HG03457 (cell line): ENCODE measurements around the gene SLITRK1.

ENCODE experiments used
- ATAC-seq: cut with Tn5 transposase; IDR thresholded peaks from one replicate; pipeline ENCODE4 v1.9.1; 2021; ENCODE audit warnings: moderate number of reproducible peaks; ENCODE audit not compliant: unreplicated experiment

The SLITRK1 gene

GRCh38 chr13:83881917-83882605 lies at the start of gene SLITRK1:
Gene SLITRK1 (minus strand): TSS chr13:83882474. CDS start chr13:83881507, 967 bp downstream.
- ATAC-seq, result no peak

GRCh38 chr13:83929157-83929556 lies 46.9 kb upstream of the SLITRK1 start:
- ATAC-seq, result no peak

- no peak for ATAC-seq
These were observed 37.5 kb upstream of the SLITRK1 start for GRCh38 chr13:83919775-83920174.

- ATAC-seq, result no peak
These were observed 32.1 kb upstream of the SLITRK1 start for GRCh38 chr13:83914368-83914767.

- no peak for ATAC-seq
These were observed 25.1 kb upstream of the SLITRK1 start for GRCh38 chr13:83907196-83907989.

GRCh38 chr13:83906240-83906820 lies 24.1 kb upstream of the SLITRK1 start:
- no peak for ATAC-seq

GRCh38 chr13:83905641-83906040 lies 23.4 kb upstream of the SLITRK1 start:
- no peak for ATAC-seq

- ATAC-seq, result no peak
These were observed 13.8 kb upstream of the SLITRK1 start for GRCh38 chr13:83895994-83896580.

GRCh38 chr13:83890358-83890757 lies 8.1 kb upstream of the SLITRK1 start:
- no peak for ATAC-seq

- ATAC-seq, result no peak
These were observed 1.9 kb upstream of the SLITRK1 start for GRCh38 chr13:83884141-83884540.

- ATAC-seq, result no peak
These were observed 818 bp upstream of the SLITRK1 start for GRCh38 chr13:83883061-83883523.

- ATAC-seq, result no peak
These were observed 309 bp upstream of the SLITRK1 start for GRCh38 chr13:83882606-83882959.

- ATAC-seq, result no peak
These were observed 1.1 kb downstream of the SLITRK1 start for GRCh38 chr13:83881140-83881684.

- ATAC-seq, result no peak
These were observed 1.8 kb downstream of the SLITRK1 start for GRCh38 chr13:83880275-83881139.

GRCh38 chr13:83879431-83880171 lies 2.7 kb downstream of the SLITRK1 start:
- ATAC-seq, result no peak

GRCh38 chr13:83878691-83879430 lies 3.4 kb downstream of the SLITRK1 start:
- ATAC-seq, result no peak

GRCh38 chr13:83877651-83878355 lies 4.5 kb downstream of the SLITRK1 start:
- ATAC-seq, result no peak

GRCh38 chr13:83876546-83876945 lies 5.7 kb downstream of the SLITRK1 start:
- ATAC-seq, result no peak
